Endothelial cell of umbilical vein (primary cell): Measurements from ENCODE around the gene CSNK1E. TPM values are rescaled to one million over a fixed set of nuclear protein-coding genes. Genes with fewer than 3 reads are reported as not detected.

ENCODE experiments used
- BruUV-seq: library from RNA; stranded (reverse); fragments of 400-500 nt; replicated peaks from 2 replicates; lab custom pipeline; 2021; lab: Mats Ljungman, UMichigan
- CTCF ChIA-PET: fragments of 300-600, 350-600 bp; sonication (Branson Sonifier 250); formaldehyde crosslinking; loops from one replicate; lab custom pipeline; 2021; ENCODE audit warnings: antibody characterized with exemption, inconsistent platforms; lab: Charles Lee
- POLR2A ChIA-PET: fragments of 300-600, 350-600 bp; sonication (Branson Sonifier 250); formaldehyde crosslinking; loops from one replicate; lab custom pipeline; 2021; ENCODE audit warnings: antibody characterized with exemption, inconsistent platforms; lab: Charles Lee
- DNase-seq: peaks from one replicate; pipeline ENCODE4 v3.0.0-alpha.2; 2011; ENCODE audit warnings: low read depth, low spot score
- FAIRE-seq: peaks from 2 replicates; lab custom pipeline; 2011; peaks lifted over from hg19 to GRCh38; lab: Jason Lieb, UNC
- H2AFZ ChIP-seq: 2 replicates; pipeline ENCODE4 v1.6.0; 2012; ENCODE audit warnings: low read depth, low read length, control low read depth, inconsistent platforms
- H3K27ac ChIP-seq: 2 replicates; pipeline ENCODE4 v1.5.1; 2011; ENCODE audit warnings: low read depth, mild to moderate bottlenecking, control low read depth, low read length, moderate library complexity; ENCODE audit not compliant: insufficient read depth
- H3K27me3 ChIP-seq, 2 experiments: 2 replicates each; pipeline versions ENCODE4 v1.6.0 to v1.6.1; 2011; ENCODE audit warnings: low read length in 2 of 2, mixed read lengths in 1 of 2; ENCODE audit not compliant: control insufficient read depth in 2 of 2, insufficient read depth in 2 of 2
- H3K36me3 ChIP-seq, 2 experiments: 2 replicates in 1 of 2; 3 replicates in 1 of 2; pipeline ENCODE4 v1.5.1; 2011; ENCODE audit warnings: low read length in 2 of 2, mild to moderate bottlenecking in 1 of 2, moderate library complexity in 1 of 2; ENCODE audit not compliant: control insufficient read depth in 2 of 2, insufficient read depth in 2 of 2; ENCODE audit errors: extremely low read depth in 1 of 2
- H3K4me1 ChIP-seq: 3 replicates; pipeline ENCODE4 v1.5.1; 2011; ENCODE audit warnings: mild to moderate bottlenecking, low read length; ENCODE audit not compliant: control insufficient read depth, insufficient read depth; ENCODE audit errors: extremely low read depth
- H3K4me2 ChIP-seq: 2 replicates; pipeline ENCODE4 v1.6.1; 2011; ENCODE audit warnings: low read length, control low read depth, mixed read lengths; ENCODE audit not compliant: insufficient read depth
- H3K4me3 ChIP-seq, 3 experiments: fragments of 200-600 bp in 1 of 3; sonication (generic), shearing (Covaris generic) in 1 of 3; replicated peaks in 1 of 3; 2 replicates each; pipeline ENCODE4 v1.5.1; 2011 to 2016; ENCODE audit warnings: control low read depth in 3 of 3, low read length in 3 of 3, mild to moderate bottlenecking in 2 of 3, inconsistent platforms in 1 of 3, low read depth in 1 of 3, moderate library complexity in 1 of 3; ENCODE audit not compliant: insufficient read depth in 1 of 3
- H3K79me2 ChIP-seq: 2 replicates; pipeline ENCODE4 v1.6.0; 2012; ENCODE audit warnings: low read length, inconsistent platforms; ENCODE audit not compliant: control insufficient read depth, insufficient read depth
- H3K9ac ChIP-seq: replicated peaks from 2 replicates; pipeline ENCODE3; 2011; ENCODE audit warnings: low read length, control low read depth; ENCODE audit not compliant: insufficient read depth; ENCODE audit errors: extremely low read depth
- H3K9me1 ChIP-seq: replicated peaks from 3 replicates; pipeline ENCODE4 v1.6.0; 2011; ENCODE audit warnings: mild to moderate bottlenecking, low read length; ENCODE audit not compliant: control insufficient read depth, insufficient read depth; ENCODE audit errors: extremely low read depth
- H3K9me3 ChIP-seq: replicated peaks from 2 replicates; pipeline ENCODE4 v1.5.1; 2012; ENCODE audit warnings: low read length, inconsistent platforms; ENCODE audit not compliant: control insufficient read depth, insufficient read depth
- H4K20me1 ChIP-seq: replicated peaks from 2 replicates; pipeline ENCODE3; 2011; ENCODE audit warnings: mild to moderate bottlenecking, low read length; ENCODE audit not compliant: control insufficient read depth, insufficient read depth; ENCODE audit errors: extremely low read depth
- EZH2 ChIP-seq: IDR thresholded peaks from 2 replicates; pipeline ENCODE4 v1.6.1; 2012; ENCODE audit warnings: borderline replicate concordance, low read depth, mild to moderate bottlenecking, moderate library complexity, low read length, inconsistent platforms; ENCODE audit not compliant: severe bottlenecking
- FOS ChIP-seq: IDR thresholded peaks from 2 replicates; pipeline ENCODE4 v1.6.1; 2011; ENCODE audit warnings: mild to moderate bottlenecking, low read length, moderate library complexity, borderline replicate concordance; ENCODE audit not compliant: insufficient read depth
- GATA2 ChIP-seq: IDR thresholded peaks from 2 replicates; pipeline ENCODE4 v1.7.0; 2011; ENCODE audit warnings: low read depth, mild to moderate bottlenecking, moderate library complexity, mixed read lengths, low read length; ENCODE audit not compliant: insufficient read length, insufficient read depth
- JUN ChIP-seq: IDR thresholded peaks from 2 replicates; pipeline ENCODE4 v1.6.1; 2011; ENCODE audit warnings: borderline replicate concordance, low read depth; ENCODE audit not compliant: insufficient read length, insufficient read depth
- MYC ChIP-seq: IDR thresholded peaks from one replicate; pipeline ENCODE4 v1.6.1; 2011; ENCODE audit warnings: mild to moderate bottlenecking, low read depth, low read length
- POLR2A ChIP-seq: IDR thresholded peaks from 2 replicates; pipeline ENCODE4 v1.6.1; 2012; ENCODE audit warnings: low read depth, mild to moderate bottlenecking, control low read depth, low read length
- POLR2AphosphoS5 ChIP-seq: IDR thresholded peaks from 2 replicates; pipeline ENCODE4 v1.6.1; 2012; ENCODE audit warnings: low read depth, mild to moderate bottlenecking, control low read depth, low read length, moderate library complexity; ENCODE audit not compliant: insufficient read depth
- dilution Hi-C: fragments of 300-500 bp; cut with MboI; formaldehyde crosslinking; loops from one replicate; pipeline ENCODE4 v1.15.0; 2019; ENCODE audit warnings: low sequenced_read_pairs; ENCODE audit not compliant: extremely low pct_ligation_motif_present
- intact Hi-C: fragments of 100-400 bp; cut with micrococcal nuclease; formaldehyde crosslinking; loops from one replicate; pipeline ENCODE4 v1.10.0; 2022
- polyA plus RNA-seq, 4 experiments: library from polyadenylated mRNA; depleted of rRNA in 3 of 4; stranded (reverse) in 3 of 4; unstranded in 1 of 4; fragments of >200 nt; gene quantifications; 2 replicates each; pipeline versions ENCODE4 v1.2.1 to v1.2.3, GENCODE V29; 2011 to 2012; ENCODE audit warnings: missing spikeins in 1 of 4
- total RNA-seq: library from RNA; stranded (reverse); gene quantifications from 2 replicates; pipeline ENCODE4 v1.2.3, GENCODE V29; 2021
- TF ChIP-seq, protein P1 (sequence below), 2 donors: IDR thresholded peaks; 1 replicate in 1 of 2; 2 replicates in 1 of 2; pipeline ENCODE4 v1.5.1; 2011; ENCODE audit warnings: low read length in 2 of 2, mild to moderate bottlenecking in 2 of 2, moderate library complexity in 2 of 2, control low read depth in 1 of 2, inconsistent platforms in 1 of 2, low read depth in 1 of 2; ENCODE audit not compliant: insufficient read depth in 1 of 2; ENCODE audit errors: extremely low read depth in 1 of 2
- TF ChIP-seq, protein P2 (sequence below): IDR thresholded peaks from 2 replicates; pipeline ENCODE4 v1.6.1; 2011; ENCODE audit not compliant: insufficient read depth, insufficient read length

CSNK1E gene
- total and polyA plus RNA-seq, 2 donors (not counting 3 experiments of a cell fraction or from before 2014, with no cell fraction given), result 259 to 262 TPM

GRCh38 chr22:38246692-38247091, 70.5 kb downstream of the CSNK1E start:
- FAIRE-seq (no peak), DNase-seq (no peak)
- Histone ChIP-seq H2AFZ (no peak overlapping the region), H3K27me3 (no peaks in the 10 kb centered on the region), H3K4me1 (no peaks in the 10 kb centered on the region), H3K9me3 (no peaks in the 10 kb centered on the region), H3K79me2 (peaks cover 35% of the 10 kb centered on the region), H3K4me2 (no peak overlapping the region), H3K27ac (no peak overlapping the region), H4K20me1 (no peaks in the 10 kb centered on the region), H3K36me3 (peaks cover 5 to 44% of the 10 kb centered on the region in 2 experiments), H3K4me3 (no peak overlapping the region), H3K9ac (no peak overlapping the region), H3K9me1 (no peaks in the 10 kb centered on the region)
- no TSS peak for BruUV-seq
- ChIA-PET CTCF (interaction anchor here (0.5 to 0.8 kb wide), 2 partner anchors 14 to 47 kb away, joined by 3 read pairs; no protein-coding TSS in a partner anchor), POLR2A (no interaction called here)
- dilution Hi-C loops (no loop called here), intact Hi-C loops (no loop called here)
- no peak for TF ChIP-seq POLR2A
- no peak for TF ChIP-seq GATA2
- TF ChIP-seq JUN, result no peak
- TF ChIP-seq, protein P1, sequence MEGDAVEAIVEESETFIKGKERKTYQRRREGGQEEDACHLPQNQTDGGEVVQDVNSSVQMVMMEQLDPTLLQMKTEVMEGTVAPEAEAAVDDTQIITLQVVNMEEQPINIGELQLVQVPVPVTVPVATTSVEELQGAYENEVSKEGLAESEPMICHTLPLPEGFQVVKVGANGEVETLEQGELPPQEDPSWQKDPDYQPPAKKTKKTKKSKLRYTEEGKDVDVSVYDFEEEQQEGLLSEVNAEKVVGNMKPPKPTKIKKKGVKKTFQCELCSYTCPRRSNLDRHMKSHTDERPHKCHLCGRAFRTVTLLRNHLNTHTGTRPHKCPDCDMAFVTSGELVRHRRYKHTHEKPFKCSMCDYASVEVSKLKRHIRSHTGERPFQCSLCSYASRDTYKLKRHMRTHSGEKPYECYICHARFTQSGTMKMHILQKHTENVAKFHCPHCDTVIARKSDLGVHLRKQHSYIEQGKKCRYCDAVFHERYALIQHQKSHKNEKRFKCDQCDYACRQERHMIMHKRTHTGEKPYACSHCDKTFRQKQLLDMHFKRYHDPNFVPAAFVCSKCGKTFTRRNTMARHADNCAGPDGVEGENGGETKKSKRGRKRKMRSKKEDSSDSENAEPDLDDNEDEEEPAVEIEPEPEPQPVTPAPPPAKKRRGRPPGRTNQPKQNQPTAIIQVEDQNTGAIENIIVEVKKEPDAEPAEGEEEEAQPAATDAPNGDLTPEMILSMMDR (IDR thresholded peaks at IDR 0.05; ENCODE audit: extremely low read depth in 1 of 2, insufficient read depth in 1 of 2, low read depth in 1 of 2, low read length in 2 of 2), result no peak

GRCh38 chr22:38246046-38246658, 71.1 kb downstream of the CSNK1E start:
- H3K36me3 ChIP-seq, result peaks cover 5 to 42% of the 10 kb centered on the region in 2 experiments
- TF ChIP-seq EZH2 (no peak), JUN (no peak), FOS (no peak), MYC (no peak), POLR2AphosphoS5 (no peak)
- TF ChIP-seq, protein P2, sequence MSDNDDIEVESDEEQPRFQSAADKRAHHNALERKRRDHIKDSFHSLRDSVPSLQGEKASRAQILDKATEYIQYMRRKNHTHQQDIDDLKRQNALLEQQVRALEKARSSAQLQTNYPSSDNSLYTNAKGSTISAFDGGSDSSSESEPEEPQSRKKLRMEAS, result no peak
- TF ChIP-seq, protein P1 (IDR thresholded peaks at IDR 0.05; ENCODE audit: extremely low read depth in 1 of 2, insufficient read depth in 1 of 2, low read depth in 1 of 2, low read length in 2 of 2), result no peak
- no peaks in the 10 kb centered on the region for H3K27me3 ChIP-seq
- CTCF ChIA-PET, result interaction anchor here (0.5 to 0.8 kb wide), 2 partner anchors 13 to 47 kb away, joined by 3 read pairs; no protein-coding TSS in a partner anchor
- peaks cover 31% of the 10 kb centered on the region for H3K79me2 ChIP-seq
- peaks cover 4% of the 10 kb centered on the region for H3K4me1 ChIP-seq
- intact Hi-C loops (no loop called here), dilution Hi-C loops (no loop called here)
- BruUV-seq, result no TSS peak
- DNase-seq (no peak), FAIRE-seq (no peak)
- no peaks in the 10 kb centered on the region for H4K20me1 ChIP-seq
- H3K4me3 ChIP-seq, result no peak overlapping the region
- H3K9me3 ChIP-seq, result no peaks in the 10 kb centered on the region
- H3K27ac ChIP-seq, result no peak overlapping the region
- H3K9me1 ChIP-seq, result no peaks in the 10 kb centered on the region
- H2AFZ ChIP-seq, result no peak overlapping the region
- H3K4me2 ChIP-seq, result no peak overlapping the region
- no peak overlapping the region for H3K9ac ChIP-seq
- POLR2A ChIA-PET, result no interaction called here
